Nephron progenitor cell (in vitro differentiated cells): Measurements from ENCODE around the gene ADGRL3.

ENCODE experiments used
- DNase-seq: peaks from one replicate; pipeline ENCODE4 v3.0.0; 2021
- H3K27ac Mint-ChIP-seq: 2 replicates; pipeline ENCODE4 v1.8.0; 2021; ENCODE audit warnings: mild to moderate bottlenecking, moderate library complexity, mixed read lengths
- H3K27me3 Mint-ChIP-seq: 2 replicates; pipeline ENCODE4 v1.8.0; 2021; ENCODE audit warnings: mild to moderate bottlenecking, low read depth, mixed read lengths; ENCODE audit not compliant: poor library complexity
- H3K36me3 Mint-ChIP-seq: 2 replicates; pipeline ENCODE4 v1.8.0; 2021; ENCODE audit warnings: low read depth, mixed read lengths
- H3K4me1 Mint-ChIP-seq: 2 replicates; pipeline ENCODE4 v1.8.0; 2021; ENCODE audit warnings: mixed read lengths
- H3K4me3 Mint-ChIP-seq: 2 replicates; pipeline ENCODE4 v1.8.0; 2021; ENCODE audit warnings: mild to moderate bottlenecking, moderate library complexity, mixed read lengths
- H3K9me3 Mint-ChIP-seq: 2 replicates; pipeline ENCODE4 v1.8.0; 2021; ENCODE audit warnings: mild to moderate bottlenecking, moderate library complexity, mixed read lengths
- TF ChIP-seq, protein P1 (sequence below): fragments of 200-600 bp; sonication (generic); IDR thresholded peaks from 2 replicates; pipeline ENCODE4 v1.5.0; 2021; ENCODE audit warnings: antibody characterized with exemption

ADGRL3 gene

GRCh38 chr4:62118558-62118957, 918.4 kb downstream of the ADGRL3 start:
- TF ChIP-seq, protein P1, sequence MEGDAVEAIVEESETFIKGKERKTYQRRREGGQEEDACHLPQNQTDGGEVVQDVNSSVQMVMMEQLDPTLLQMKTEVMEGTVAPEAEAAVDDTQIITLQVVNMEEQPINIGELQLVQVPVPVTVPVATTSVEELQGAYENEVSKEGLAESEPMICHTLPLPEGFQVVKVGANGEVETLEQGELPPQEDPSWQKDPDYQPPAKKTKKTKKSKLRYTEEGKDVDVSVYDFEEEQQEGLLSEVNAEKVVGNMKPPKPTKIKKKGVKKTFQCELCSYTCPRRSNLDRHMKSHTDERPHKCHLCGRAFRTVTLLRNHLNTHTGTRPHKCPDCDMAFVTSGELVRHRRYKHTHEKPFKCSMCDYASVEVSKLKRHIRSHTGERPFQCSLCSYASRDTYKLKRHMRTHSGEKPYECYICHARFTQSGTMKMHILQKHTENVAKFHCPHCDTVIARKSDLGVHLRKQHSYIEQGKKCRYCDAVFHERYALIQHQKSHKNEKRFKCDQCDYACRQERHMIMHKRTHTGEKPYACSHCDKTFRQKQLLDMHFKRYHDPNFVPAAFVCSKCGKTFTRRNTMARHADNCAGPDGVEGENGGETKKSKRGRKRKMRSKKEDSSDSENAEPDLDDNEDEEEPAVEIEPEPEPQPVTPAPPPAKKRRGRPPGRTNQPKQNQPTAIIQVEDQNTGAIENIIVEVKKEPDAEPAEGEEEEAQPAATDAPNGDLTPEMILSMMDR = no peak
- Mint-ChIP-seq H3K36me3 (no peaks in the 10 kb centered on the region), H3K4me1 (no peaks in the 10 kb centered on the region), H3K9me3 (no peaks in the 10 kb centered on the region), H3K4me3 (no peak overlapping the region), H3K27ac (no peak overlapping the region), H3K27me3 (no peaks in the 10 kb centered on the region)
- no peak for DNase-seq

GRCh38 chr4:62119195-62119594, 919.1 kb downstream of the ADGRL3 start:
- no peak overlapping the region for H3K27ac Mint-ChIP-seq
- H3K9me3 Mint-ChIP-seq = no peaks in the 10 kb centered on the region
- H3K36me3 Mint-ChIP-seq = no peaks in the 10 kb centered on the region
- TF ChIP-seq, protein P1 = no peak
- DNase-seq = no peak
- no peaks in the 10 kb centered on the region for H3K27me3 Mint-ChIP-seq
- no peak overlapping the region for H3K4me3 Mint-ChIP-seq
- no peaks in the 10 kb centered on the region for H3K4me1 Mint-ChIP-seq

DNA sequence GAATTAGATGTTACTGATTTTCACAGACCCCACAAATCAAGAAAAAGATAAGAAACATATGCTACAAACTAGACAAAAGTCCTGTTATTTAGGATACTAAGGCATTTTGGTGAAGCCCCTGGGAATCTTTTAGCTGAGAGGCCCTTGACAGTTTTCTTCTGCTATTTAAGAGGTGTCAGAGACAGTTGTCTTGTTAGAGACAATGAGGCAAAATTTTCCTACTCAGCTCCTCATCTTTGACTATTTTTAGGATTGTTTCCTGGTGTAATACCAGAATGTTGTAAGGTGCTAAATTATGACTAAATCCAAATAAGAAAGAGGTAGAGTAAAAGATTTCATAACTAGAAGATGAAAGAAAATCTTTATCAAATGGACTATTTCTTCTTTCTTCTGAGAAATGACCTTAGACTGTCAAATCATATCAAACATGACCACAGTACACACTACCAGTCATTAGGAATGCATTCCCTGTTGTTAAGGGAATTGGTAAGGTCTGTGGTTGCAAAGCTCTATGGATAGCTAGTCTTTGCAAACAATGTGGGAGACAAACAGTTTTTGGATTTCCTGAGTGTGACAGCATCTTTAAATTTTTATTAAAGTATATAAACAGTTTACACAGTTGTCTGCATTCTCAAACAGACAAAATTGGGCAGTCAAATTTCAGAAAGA, 926.1 kb downstream of the ADGRL3 start:
- no peaks in the 10 kb centered on the region for H3K9me3 Mint-ChIP-seq
- TF ChIP-seq, protein P1 = no peak
- no peaks in the 10 kb centered on the region for H3K27me3 Mint-ChIP-seq
- H3K4me3 Mint-ChIP-seq = no peak overlapping the region
- DNase-seq = no peak
- H3K4me1 Mint-ChIP-seq = no peaks in the 10 kb centered on the region
- no peak overlapping the region for H3K27ac Mint-ChIP-seq
- H3K36me3 Mint-ChIP-seq = no peaks in the 10 kb centered on the region
